ENCODE results near the gene SIT1.

SIT1 gene

DNA sequence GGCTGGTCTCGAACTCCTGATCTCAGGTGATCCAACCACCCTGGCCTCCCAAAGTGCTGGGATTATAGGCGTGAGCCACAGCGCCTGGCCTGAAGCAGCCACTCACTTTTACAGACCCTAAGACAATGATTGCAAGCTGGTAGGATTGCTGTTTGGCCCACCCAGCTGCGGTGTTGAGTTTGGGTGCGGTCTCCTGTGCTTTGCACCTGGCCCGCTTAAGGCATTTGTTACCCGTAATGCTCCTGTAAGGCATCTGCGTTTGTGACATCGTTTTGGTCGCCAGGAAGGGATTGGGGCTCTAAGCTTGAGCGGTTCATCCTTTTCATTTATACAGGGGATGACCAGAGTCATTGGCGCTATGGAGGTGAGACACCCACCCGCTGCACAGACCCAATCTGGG is 24.5 kb upstream of the SIT1 start:
- Histone ChIP-seq H2AFZ (ENCODE audit: low read length) (no peak overlapping the region), H3K14ac (ENCODE audit: low read length) (no peak overlapping the region), H3K79me1 (ENCODE audit: low read depth, low read length) (no peaks in the 10 kb centered on the region), H2BK15ac (ENCODE audit: low read length) (no peak overlapping the region), H2AK5ac (ENCODE audit: low read depth, low read length) (no peak overlapping the region), H3K4me1 (ENCODE audit: control insufficient read depth in 2 of 2, insufficient read depth in 1 of 2, low read depth in 1 of 2, low read length in 2 of 2) (peaks cover 0 to 10% of the 10 kb centered on the region in 2 donors), H4K91ac (ENCODE audit: low read depth, low read length, poor library complexity) (no peak overlapping the region), H3K27me3 (ENCODE audit: control insufficient read depth in 3 of 3, insufficient read depth in 3 of 3, low read depth in 1 of 3, low read length in 3 of 3) (peaks cover 0 to 34% (median 0%) of the 10 kb centered on the region in 3 experiments), H3K23ac (ENCODE audit: low read depth, low read length, poor library complexity) (no peak overlapping the region), H3K36me3 (replicated peaks in 1 of 2; ENCODE audit: control insufficient read depth in 2 of 2, insufficient read depth in 2 of 2, low read length in 2 of 2) (no peaks in the 10 kb centered on the region), H3K9me3 (replicated peaks in 1 of 2; ENCODE audit: control insufficient read depth in 2 of 2, insufficient read depth in 1 of 2, low read depth in 1 of 2, low read length in 2 of 2) (no peaks in the 10 kb centered on the region), H3K4ac (ENCODE audit: low read length) (no peak overlapping the region), H2BK5ac (ENCODE audit: low read length) (peak overlapping the region; percentile 49), H3K27ac (replicated peaks; ENCODE audit: low read length) (no peak overlapping the region), H3K9ac (ENCODE audit: low read depth, low read length, poor library complexity) (peak overlapping the region; percentile 14), H3K4me2 (ENCODE audit: insufficient read depth, low read length, poor library complexity, severe bottlenecking) (peak overlapping the region; percentile 91), H2BK12ac (ENCODE audit: low read length) (no peak overlapping the region), H4K8ac (ENCODE audit: low read depth, low read length) (no peak overlapping the region), H3K4me3 (ENCODE audit: low read length in 2 of 2) (peak overlapping the region in 1 of 2 donors; percentile 68), H2BK120ac (ENCODE audit: low read depth, low read length) (no peak overlapping the region), H3K18ac (ENCODE audit: low read length) (peak overlapping the region; percentile 74)
- no CpG with 5 or more reads among the region's 13 CpGs for WGBS, 2 donors (ENCODE audit: extremely low coverage in 2 of 2, insufficient read length in 2 of 2, insufficient replicate concordance in 1 of 2)
- DNase-seq (ENCODE audit: low spot score): no peak

DNA sequence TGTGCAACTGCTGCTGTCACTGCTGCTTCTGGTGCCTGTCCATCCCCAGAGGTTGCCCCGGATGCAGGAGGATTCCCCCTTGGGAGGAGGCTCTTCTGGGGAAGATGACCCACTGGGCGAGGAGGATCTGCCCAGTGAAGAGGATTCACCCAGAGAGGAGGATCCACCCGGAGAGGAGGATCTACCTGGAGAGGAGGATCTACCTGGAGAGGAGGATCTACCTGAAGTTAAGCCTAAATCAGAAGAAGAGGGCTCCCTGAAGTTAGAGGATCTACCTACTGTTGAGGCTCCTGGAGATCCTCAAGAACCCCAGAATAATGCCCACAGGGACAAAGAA is 23.3 kb upstream of the SIT1 start:
- H2BK120ac ChIP-seq (ENCODE audit: low read depth, low read length): no peak overlapping the region
- no peak overlapping the region for H2AFZ ChIP-seq (ENCODE audit: low read length)
- H3K36me3 ChIP-seq (replicated peaks in 1 of 2; ENCODE audit: control insufficient read depth in 2 of 2, insufficient read depth in 2 of 2, low read length in 2 of 2): no peaks in the 10 kb centered on the region
- DNase-seq (ENCODE audit: low spot score): no peak
- peak overlapping the region; percentile 72 for H2BK15ac ChIP-seq (ENCODE audit: low read length)
- H3K79me1 ChIP-seq (ENCODE audit: low read depth, low read length): no peaks in the 10 kb centered on the region
- peak overlapping the region; percentile 91 for H2AK5ac ChIP-seq (ENCODE audit: low read depth, low read length)
- H3K4me1 ChIP-seq (ENCODE audit: control insufficient read depth in 2 of 2, insufficient read depth in 1 of 2, low read depth in 1 of 2, low read length in 2 of 2): peaks cover 0 to 6% of the 10 kb centered on the region in 2 donors
- H4K91ac ChIP-seq (ENCODE audit: low read depth, low read length, poor library complexity): no peak overlapping the region
- WGBS, 2 donors (ENCODE audit: extremely low coverage in 2 of 2, insufficient read length in 2 of 2, insufficient replicate concordance in 1 of 2): no CpG with 5 or more reads among the region's 3 CpGs
- peaks cover 0 to 34% (median 0%) of the 10 kb centered on the region in 3 experiments for H3K27me3 ChIP-seq (ENCODE audit: control insufficient read depth in 3 of 3, insufficient read depth in 3 of 3, low read depth in 1 of 3, low read length in 3 of 3)
- no peak overlapping the region for H3K14ac ChIP-seq (ENCODE audit: low read length)
- no peak overlapping the region for H3K4ac ChIP-seq (ENCODE audit: low read length)
- peak overlapping the region; percentile 77 for H3K23ac ChIP-seq (ENCODE audit: low read depth, low read length, poor library complexity)
- no peak overlapping the region for H3K18ac ChIP-seq (ENCODE audit: low read length)
- no peak overlapping the region for H2BK12ac ChIP-seq (ENCODE audit: low read length)
- no peak overlapping the region for H3K4me2 ChIP-seq (ENCODE audit: insufficient read depth, low read length, poor library complexity, severe bottlenecking)
- H2BK5ac ChIP-seq (ENCODE audit: low read length): no peak overlapping the region
- H3K9me3 ChIP-seq (replicated peaks in 1 of 2; ENCODE audit: control insufficient read depth in 2 of 2, insufficient read depth in 1 of 2, low read depth in 1 of 2, low read length in 2 of 2): no peaks in the 10 kb centered on the region
- no peak overlapping the region for H3K9ac ChIP-seq (ENCODE audit: low read depth, low read length, poor library complexity)
- no peak overlapping the region for H3K27ac ChIP-seq (replicated peaks; ENCODE audit: low read length)
- H3K4me3 ChIP-seq (ENCODE audit: low read length in 2 of 2): no peak overlapping the region
- H4K8ac ChIP-seq (ENCODE audit: low read depth, low read length): no peak overlapping the region

GRCh38 chr9:35673132-35674024 is 22.6 kb upstream of the SIT1 start, which contains the start of gene CA9:
CA9 (plus strand) TSS chr9:35673928; CDS start chr9:35673960, 32 bp downstream.
- no peak within 1 kb of the TSS for H2BK5ac ChIP-seq (ENCODE audit: low read length)
- no peak within 1 kb of the TSS for H2BK12ac ChIP-seq (ENCODE audit: low read length)
- H4K91ac ChIP-seq (ENCODE audit: low read depth, low read length, poor library complexity): no peak within 1 kb of the TSS
- H3K27me3 ChIP-seq (ENCODE audit: control insufficient read depth in 3 of 3, insufficient read depth in 3 of 3, low read depth in 1 of 3, low read length in 3 of 3): peaks cover 0 to 34% (median 0%) of the 10 kb centered on the region in 3 experiments
- H3K4me2 ChIP-seq (ENCODE audit: insufficient read depth, low read length, poor library complexity, severe bottlenecking): no peak within 1 kb of the TSS
- no CpG with 5 or more reads among the region's 10 CpGs for WGBS, 2 donors (ENCODE audit: extremely low coverage in 2 of 2, insufficient read length in 2 of 2, insufficient replicate concordance in 1 of 2)
- H3K23ac ChIP-seq (ENCODE audit: low read depth, low read length, poor library complexity): peak within 1 kb of the TSS; percentile 77
- H3K9me3 ChIP-seq (replicated peaks in 1 of 2; ENCODE audit: control insufficient read depth in 2 of 2, insufficient read depth in 1 of 2, low read depth in 1 of 2, low read length in 2 of 2): no peaks in the 10 kb centered on the region
- no peak for DNase-seq (ENCODE audit: low spot score)
- no peaks in the 10 kb centered on the region for H3K36me3 ChIP-seq (replicated peaks in 1 of 2; ENCODE audit: control insufficient read depth in 2 of 2, insufficient read depth in 2 of 2, low read length in 2 of 2)
- peak within 1 kb of the TSS; percentile 91 for H2AK5ac ChIP-seq (ENCODE audit: low read depth, low read length)
- H3K18ac ChIP-seq (ENCODE audit: low read length): no peak within 1 kb of the TSS
- no peaks in the 10 kb centered on the region for H3K79me1 ChIP-seq (ENCODE audit: low read depth, low read length)
- H2BK15ac ChIP-seq (ENCODE audit: low read length): peak within 1 kb of the TSS; percentile 72
- no peak within 1 kb of the TSS for H3K4me3 ChIP-seq (ENCODE audit: low read length in 2 of 2)
- no peak within 1 kb of the TSS for H2AFZ ChIP-seq (ENCODE audit: low read length)
- H3K27ac ChIP-seq (replicated peaks; ENCODE audit: low read length): no peak within 1 kb of the TSS
- peaks cover 0 to 6% of the 10 kb centered on the region in 2 donors for H3K4me1 ChIP-seq (ENCODE audit: control insufficient read depth in 2 of 2, insufficient read depth in 1 of 2, low read depth in 1 of 2, low read length in 2 of 2)
- peak within 1 kb of the TSS; percentile 50 for H3K9ac ChIP-seq (ENCODE audit: low read depth, low read length, poor library complexity)
- no peak within 1 kb of the TSS for H2BK120ac ChIP-seq (ENCODE audit: low read depth, low read length)
- peak within 1 kb of the TSS; percentile 8 for H3K4ac ChIP-seq (ENCODE audit: low read length)
- no peak within 1 kb of the TSS for H3K14ac ChIP-seq (ENCODE audit: low read length)
- H4K8ac ChIP-seq (ENCODE audit: low read depth, low read length): no peak within 1 kb of the TSS

DNA sequence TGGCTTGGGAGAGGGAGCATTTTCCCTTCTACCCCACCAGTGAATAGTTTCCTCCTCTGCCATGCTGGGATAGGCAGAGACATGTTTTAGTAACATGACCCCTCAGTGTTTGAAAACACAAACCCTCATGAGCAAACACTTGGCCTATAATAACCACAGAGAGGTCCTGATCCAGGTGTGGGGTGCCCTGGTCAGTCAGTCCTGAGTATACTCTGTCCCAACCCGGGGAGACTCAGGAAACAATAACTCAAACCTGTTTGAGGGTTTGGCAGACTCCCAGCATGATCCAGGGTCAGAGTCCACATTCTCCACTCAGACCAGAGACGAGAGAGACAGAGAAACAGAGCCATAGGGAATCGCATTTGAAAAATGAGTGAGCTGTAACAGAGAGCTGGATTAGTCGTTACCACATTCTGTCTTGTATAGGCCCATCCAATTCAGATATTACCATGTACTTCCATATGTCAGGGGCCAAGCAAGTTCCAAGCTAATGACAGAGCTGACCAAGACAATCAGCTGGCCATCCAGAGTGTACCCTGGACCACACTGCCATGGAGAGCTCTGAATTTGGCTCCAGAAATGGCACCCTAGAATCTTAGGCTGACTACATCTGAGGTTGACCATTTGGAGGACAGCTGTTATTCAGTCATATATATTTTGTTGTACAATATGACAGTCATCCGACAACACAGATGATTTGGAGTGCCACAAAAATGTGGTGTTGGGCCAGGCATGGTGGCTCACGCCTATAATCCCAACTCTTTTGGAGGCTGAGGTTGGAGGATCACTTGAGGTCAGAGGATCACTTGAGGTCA is 18.8 kb upstream of the SIT1 start:
- no peak overlapping the region for H3K27ac ChIP-seq (replicated peaks; ENCODE audit: low read length)
- no peak overlapping the region for H3K14ac ChIP-seq (ENCODE audit: low read length)
- H3K4me2 ChIP-seq (ENCODE audit: insufficient read depth, low read length, poor library complexity, severe bottlenecking): no peak overlapping the region
- no peak overlapping the region for H2BK12ac ChIP-seq (ENCODE audit: low read length)
- H3K9me3 ChIP-seq (replicated peaks in 1 of 2; ENCODE audit: control insufficient read depth in 2 of 2, insufficient read depth in 1 of 2, low read depth in 1 of 2, low read length in 2 of 2): peaks cover 0 to 3% of the 10 kb centered on the region in 2 donors
- H2BK120ac ChIP-seq (ENCODE audit: low read depth, low read length): no peak overlapping the region
- H3K4me1 ChIP-seq (ENCODE audit: control insufficient read depth in 2 of 2, insufficient read depth in 1 of 2, low read depth in 1 of 2, low read length in 2 of 2): peaks cover under 1 to 1% of the 10 kb centered on the region in 2 donors
- no peak overlapping the region for H3K18ac ChIP-seq (ENCODE audit: low read length)
- H4K91ac ChIP-seq (ENCODE audit: low read depth, low read length, poor library complexity): no peak overlapping the region
- H3K4me3 ChIP-seq (ENCODE audit: low read length in 2 of 2): no peak overlapping the region
- no peak overlapping the region for H3K9ac ChIP-seq (ENCODE audit: low read depth, low read length, poor library complexity)
- H2BK15ac ChIP-seq (ENCODE audit: low read length): no peak overlapping the region
- H3K36me3 ChIP-seq (replicated peaks in 1 of 2; ENCODE audit: control insufficient read depth in 2 of 2, insufficient read depth in 2 of 2, low read length in 2 of 2): no peaks in the 10 kb centered on the region
- H2AK5ac ChIP-seq (ENCODE audit: low read depth, low read length): no peak overlapping the region
- H3K79me1 ChIP-seq (ENCODE audit: low read depth, low read length): peaks cover 4% of the 10 kb centered on the region
- no peak overlapping the region for H2BK5ac ChIP-seq (ENCODE audit: low read length)
- no peak overlapping the region for H3K23ac ChIP-seq (ENCODE audit: low read depth, low read length, poor library complexity)
- DNase-seq (ENCODE audit: low spot score): no peak
- H2AFZ ChIP-seq (ENCODE audit: low read length): peak overlapping the region; percentile 19
- H3K4ac ChIP-seq (ENCODE audit: low read length): no peak overlapping the region
- H4K8ac ChIP-seq (ENCODE audit: low read depth, low read length): no peak overlapping the region
- WGBS, 2 donors (ENCODE audit: extremely low coverage in 2 of 2, insufficient read length in 2 of 2, insufficient replicate concordance in 1 of 2): no CpG with 5 or more reads among the region's 6 CpGs
- H3K27me3 ChIP-seq (ENCODE audit: control insufficient read depth in 3 of 3, insufficient read depth in 3 of 3, low read depth in 1 of 3, low read length in 3 of 3): peaks cover 0 to 25% (median 0%) of the 10 kb centered on the region in 3 experiments

Data from neuronal stem cell (in vitro differentiated cells).